NOMO-1 treated with dmso at 0.1 percent for 144 hours (cell line): ENCODE data around the gene AKAP4.
A peak's percentile ranks its signal among the peaks of the same experiment; 100 is the strongest.

Source experiments
- DNase-seq: peaks from one replicate; lab custom pipeline; 2025; ENCODE audit not compliant: unreplicated experiment; lab: John Stamatoyannopoulos, UW

Gene AKAP4, protein sequence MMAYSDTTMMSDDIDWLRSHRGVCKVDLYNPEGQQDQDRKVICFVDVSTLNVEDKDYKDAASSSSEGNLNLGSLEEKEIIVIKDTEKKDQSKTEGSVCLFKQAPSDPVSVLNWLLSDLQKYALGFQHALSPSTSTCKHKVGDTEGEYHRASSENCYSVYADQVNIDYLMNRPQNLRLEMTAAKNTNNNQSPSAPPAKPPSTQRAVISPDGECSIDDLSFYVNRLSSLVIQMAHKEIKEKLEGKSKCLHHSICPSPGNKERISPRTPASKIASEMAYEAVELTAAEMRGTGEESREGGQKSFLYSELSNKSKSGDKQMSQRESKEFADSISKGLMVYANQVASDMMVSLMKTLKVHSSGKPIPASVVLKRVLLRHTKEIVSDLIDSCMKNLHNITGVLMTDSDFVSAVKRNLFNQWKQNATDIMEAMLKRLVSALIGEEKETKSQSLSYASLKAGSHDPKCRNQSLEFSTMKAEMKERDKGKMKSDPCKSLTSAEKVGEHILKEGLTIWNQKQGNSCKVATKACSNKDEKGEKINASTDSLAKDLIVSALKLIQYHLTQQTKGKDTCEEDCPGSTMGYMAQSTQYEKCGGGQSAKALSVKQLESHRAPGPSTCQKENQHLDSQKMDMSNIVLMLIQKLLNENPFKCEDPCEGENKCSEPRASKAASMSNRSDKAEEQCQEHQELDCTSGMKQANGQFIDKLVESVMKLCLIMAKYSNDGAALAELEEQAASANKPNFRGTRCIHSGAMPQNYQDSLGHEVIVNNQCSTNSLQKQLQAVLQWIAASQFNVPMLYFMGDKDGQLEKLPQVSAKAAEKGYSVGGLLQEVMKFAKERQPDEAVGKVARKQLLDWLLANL

GRCh38 chrX:50200907-50201306, at the start of gene AKAP4:
Gene AKAP4, minus strand, starts transcription at chrX:50201007. Its CDS starts 118 bp downstream, at chrX:50200889.
- no peak for DNase-seq

GRCh38 chrX:50211510-50211909, 10.7 kb upstream of the AKAP4 start:
- DNase-seq = no peak

DNA sequence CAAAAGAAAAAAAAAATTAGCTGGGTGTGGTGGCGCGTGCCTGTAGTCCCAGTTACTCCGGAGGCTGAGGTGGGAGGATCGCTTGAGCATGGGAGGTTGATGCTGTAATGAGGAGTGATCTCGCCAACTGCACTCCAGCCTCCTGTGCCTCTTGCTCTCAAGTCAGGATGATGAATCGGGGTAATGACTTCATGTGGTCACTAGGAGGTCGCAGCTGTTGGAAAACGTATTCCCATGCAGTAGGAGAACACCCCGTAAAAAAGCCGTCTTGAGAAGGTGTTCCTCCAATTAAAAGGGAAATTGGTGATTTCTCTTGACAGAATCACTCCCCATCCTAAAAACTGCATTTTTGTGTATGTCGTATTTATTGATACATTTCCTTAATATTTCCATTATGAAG, 5.9 kb upstream of the AKAP4 start:
- DNase-seq = no peak

DNA sequence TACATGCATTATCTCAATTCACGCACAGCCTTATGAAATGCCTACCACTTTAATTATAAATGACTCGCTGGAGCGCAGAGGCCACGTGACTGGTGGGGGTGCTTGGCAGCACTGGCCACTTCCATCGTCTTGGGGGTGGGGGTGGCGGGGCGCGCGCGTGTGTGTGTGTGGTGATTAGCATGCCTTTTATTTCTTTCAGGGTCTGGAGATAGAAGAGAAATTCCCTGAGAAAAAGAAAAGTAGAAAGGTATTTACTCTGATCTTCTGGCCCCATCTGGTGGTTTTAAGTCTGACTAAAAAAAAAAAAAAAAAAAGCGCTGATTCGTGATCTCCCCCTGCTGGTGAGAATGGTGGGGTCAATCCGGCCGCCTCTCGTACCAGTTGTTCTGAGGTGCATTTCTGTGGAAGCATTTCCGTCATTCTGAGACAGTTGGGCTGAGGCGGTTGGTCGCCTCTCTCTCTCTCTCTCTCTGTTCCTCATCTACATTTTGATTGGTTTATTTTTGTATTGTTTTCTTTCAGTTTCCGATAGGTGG, 3.6 kb upstream of the AKAP4 start, which contains the start of gene CCNB3:
Gene CCNB3, plus strand, starts transcription at position 402 of the 536 bp plus-strand sequence. CDS start 80,399 bp downstream, outside the sequence.
- peak; percentile 71 for DNase-seq

DNA sequence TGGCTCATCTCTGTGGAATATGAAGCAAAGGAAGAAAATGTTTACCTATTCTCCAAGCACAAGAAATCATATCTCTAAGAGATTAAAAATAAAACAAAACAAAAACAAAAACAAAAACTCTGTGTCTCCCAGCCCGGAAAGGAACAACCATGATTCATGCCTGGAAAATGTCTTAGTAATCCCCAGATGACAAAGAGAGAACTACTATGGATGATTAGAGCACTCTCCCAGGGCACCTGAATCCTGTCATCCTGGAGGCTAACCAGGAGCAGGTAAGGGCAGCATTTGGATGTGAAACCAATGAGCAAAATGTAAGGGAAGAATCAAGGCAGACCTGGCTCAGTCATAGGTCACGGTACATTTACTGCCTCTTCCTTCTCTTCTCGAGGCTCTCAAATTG, 1.7 kb upstream of the AKAP4 start:
- no peak for DNase-seq

DNA sequence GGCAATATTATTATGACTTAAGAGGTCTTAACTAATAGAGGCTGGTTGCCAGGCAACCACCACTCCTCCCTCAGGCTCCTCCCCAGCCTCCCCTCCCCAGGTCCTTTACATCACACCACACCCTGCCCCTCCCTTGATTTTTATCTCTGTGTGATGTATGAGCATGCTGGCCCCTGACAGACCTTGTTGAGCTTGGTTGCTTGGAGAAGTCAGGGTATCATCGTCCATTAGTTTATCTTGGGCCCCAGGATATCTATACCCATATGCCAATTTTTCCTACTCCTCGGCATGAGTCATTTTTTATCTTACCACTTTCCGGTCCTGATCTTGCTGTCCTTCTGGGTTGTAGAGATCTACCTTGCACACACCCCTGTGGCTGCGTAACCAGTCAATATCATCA, 2.5 kb downstream of the AKAP4 start:
- no peak for DNase-seq

DNA sequence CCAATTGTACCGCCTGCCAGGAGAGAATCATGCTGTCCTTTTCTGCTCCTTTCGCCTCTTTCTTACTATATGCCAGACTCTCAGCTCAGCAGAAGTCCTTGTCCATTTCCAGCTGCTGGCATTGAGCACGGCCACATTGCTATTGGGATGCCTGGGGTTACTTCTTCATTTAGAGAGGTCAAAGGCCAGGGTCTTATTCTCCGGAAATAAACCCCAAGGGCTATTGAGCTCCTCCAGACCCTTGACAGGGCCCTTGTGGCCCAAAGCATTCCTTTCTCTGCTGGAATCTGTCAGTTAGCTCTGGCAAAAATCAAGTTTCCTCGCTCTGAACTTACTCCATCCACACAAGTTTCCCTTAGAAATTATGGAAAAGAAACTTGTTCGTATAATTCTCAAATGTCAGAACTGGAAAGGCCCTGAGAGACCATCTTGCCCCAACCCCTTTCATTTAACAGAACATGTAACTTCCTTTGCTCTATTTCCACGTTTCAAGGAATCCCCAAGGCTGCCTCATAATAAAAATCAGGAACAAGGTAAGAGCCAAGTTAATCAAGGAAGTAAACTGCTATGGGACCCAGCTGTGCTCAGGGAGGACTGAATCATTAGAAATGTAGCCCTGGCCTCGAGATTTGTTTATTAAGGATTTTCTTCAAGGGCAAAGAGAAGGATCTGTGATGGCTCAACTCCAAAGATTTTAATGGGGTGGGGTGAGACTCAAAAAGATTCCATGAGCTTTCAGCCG, 11.8 kb downstream of the AKAP4 start:
- DNase-seq = no peak

- DNase-seq = no peak
Observed at GRCh38 chrX:50183891-50184290, 16.9 kb downstream of the AKAP4 start.

- DNase-seq = no peak
Observed at GRCh38 chrX:50180073-50180940, 20.5 kb downstream of the AKAP4 start.

- DNase-seq = no peak
Observed at GRCh38 chrX:50169717-50170116, 31.1 kb downstream of the AKAP4 start.

- DNase-seq = no peak
Observed at GRCh38 chrX:50168241-50168687, 32.5 kb downstream of the AKAP4 start.

DNA sequence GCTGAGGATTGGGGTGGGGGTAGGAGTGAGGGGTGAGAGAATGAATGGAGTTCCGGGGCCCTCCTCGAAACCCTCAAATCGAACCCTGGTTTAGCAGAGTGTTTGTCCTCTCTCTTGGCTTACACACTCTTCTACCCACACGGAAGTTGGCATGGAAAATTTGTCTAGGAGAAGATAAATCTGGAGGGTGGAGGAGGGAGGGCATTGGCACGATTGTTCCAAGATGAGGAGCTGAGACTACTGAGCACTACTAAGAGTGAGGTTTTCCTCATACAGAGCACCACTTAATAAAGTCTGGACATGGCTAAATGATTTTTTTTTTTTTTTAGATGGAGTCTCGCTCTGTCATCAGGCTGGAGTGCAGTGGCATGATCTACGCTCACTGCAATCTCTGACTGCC, 33.4 kb downstream of the AKAP4 start:
- DNase-seq = no peak

DNA sequence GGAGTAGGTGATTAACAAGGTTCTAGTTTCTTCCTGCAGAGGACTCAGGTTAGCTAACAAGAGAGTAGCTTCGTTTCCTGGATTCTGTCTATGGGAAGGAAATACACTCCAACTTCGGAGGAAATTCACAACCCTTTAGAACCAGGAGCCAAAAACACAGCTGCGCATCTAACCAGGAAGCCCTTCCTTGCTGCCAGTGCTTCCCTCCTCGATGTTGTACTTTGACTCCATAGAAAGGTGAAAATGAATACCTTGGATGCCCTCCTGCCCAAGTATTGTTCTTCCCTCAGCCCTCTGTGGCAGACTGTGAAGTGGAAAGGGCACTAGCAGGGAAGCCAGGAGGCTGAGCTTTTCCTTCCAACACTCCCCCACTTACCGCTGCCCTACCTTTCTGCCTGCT, 35.1 kb downstream of the AKAP4 start:
- DNase-seq = no peak

- no peak for DNase-seq
Observed at GRCh38 chrX:50161127-50161526, 39.7 kb downstream of the AKAP4 start.

DNA sequence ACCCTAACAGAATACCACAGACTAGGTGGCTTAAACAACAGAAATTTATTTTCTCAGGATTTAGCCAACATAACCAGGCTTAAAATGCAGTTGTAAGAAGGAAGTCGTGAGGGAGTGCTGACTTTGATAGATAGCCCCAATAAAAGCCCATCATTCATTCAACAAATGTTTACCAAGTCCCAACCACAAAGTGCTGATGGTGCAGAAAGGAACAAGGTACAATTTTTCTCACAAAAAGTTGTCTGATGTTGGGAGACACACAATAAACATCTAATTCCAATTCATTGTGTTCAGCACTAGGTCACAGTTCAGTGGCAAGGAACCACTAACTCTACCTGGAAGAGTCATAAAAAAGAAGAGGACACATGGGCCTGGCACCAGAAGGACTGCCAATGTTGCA, 42.2 kb downstream of the AKAP4 start:
- DNase-seq = no peak

DNA sequence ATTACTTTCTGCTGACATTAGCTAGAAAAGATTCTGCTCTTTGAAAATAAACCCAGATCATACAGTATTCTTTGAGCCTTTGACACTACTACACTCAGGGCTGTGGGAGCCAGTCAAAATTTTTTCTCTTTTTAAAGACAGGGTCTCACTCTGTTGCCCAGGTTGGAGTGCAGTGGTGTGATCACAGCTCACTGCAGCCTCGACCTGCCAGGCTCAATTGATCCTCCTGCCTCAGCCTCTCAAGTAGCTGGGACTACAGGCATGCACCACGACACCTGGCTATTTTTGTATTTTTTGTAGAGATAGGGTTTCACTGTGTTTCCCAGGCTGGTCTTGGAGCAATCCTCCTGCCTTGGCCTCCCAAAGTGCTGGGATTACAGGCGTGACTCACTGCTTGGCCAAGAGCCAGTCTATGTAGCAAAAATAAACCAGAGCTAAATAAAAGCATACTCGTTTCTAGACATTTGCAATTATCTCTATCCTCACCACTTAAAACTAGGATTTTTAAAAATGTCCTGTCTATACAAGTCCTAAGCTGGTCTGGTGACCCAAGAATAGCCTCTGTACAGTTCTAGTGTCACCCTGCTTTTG, 43.2 kb downstream of the AKAP4 start:
- no peak for DNase-seq

- DNase-seq = no peak
Observed at GRCh38 chrX:50154429-50154828, 46.4 kb downstream of the AKAP4 start.

GRCh38 chrX:50152456-50152855, 48.4 kb downstream of the AKAP4 start:
- DNase-seq = no peak

GRCh38 chrX:50147972-50148371, 52.8 kb downstream of the AKAP4 start:
- DNase-seq = no peak
